B cell (primary cell): ENCODE results near the gene KRTAP10-2. TPM values are rescaled to one million over a fixed set of nuclear protein-coding genes. Genes with fewer than 3 reads are reported as not detected.

Experiments used
- ATAC-seq: fragments of 200-7000 bp; cut with Tn5 transposase; one replicate; pipeline ENCODE4 v1.10.0; 2021; ENCODE audit warnings: low read depth, mild to moderate bottlenecking, moderate number of reproducible peaks, moderate library complexity
- CTCF ChIA-PET: fragments of 350-600 bp; sonication (Branson Sonifier 250); formaldehyde crosslinking; loops from one replicate; lab custom pipeline; 2021; ENCODE audit warnings: antibody characterized with exemption, inconsistent platforms; lab: Charles Lee
- POLR2A ChIA-PET: fragments of 350-600 bp; sonication (Branson Sonifier 250); formaldehyde crosslinking; loops from one replicate; lab custom pipeline; 2021; ENCODE audit warnings: antibody characterized with exemption; lab: Charles Lee
- DNase-seq: peaks from one replicate; pipeline ENCODE4 v3.0.0; 2013
- H2AFZ ChIP-seq: 2 replicates; pipeline ENCODE4 v1.6.1; 2012; ENCODE audit warnings: mild to moderate bottlenecking, low read depth, low read length; ENCODE audit not compliant: insufficient read depth, poor library complexity, severe bottlenecking
- H3K27ac ChIP-seq, 2 donors: 1 replicate in 1 of 2; 2 replicates in 1 of 2; pipeline ENCODE4 v1.5.1; 2012 to 2013; ENCODE audit warnings: low read length in 2 of 2, mild to moderate bottlenecking in 2 of 2, moderate library complexity in 1 of 2
- H3K27me3 ChIP-seq, 4 experiments: fragments of 200-600 bp in 1 of 4; sonication (generic) in 1 of 4; replicated peaks in 1 of 4; 1 replicate in 2 of 4; 2 replicates in 2 of 4; pipeline versions ENCODE4 v1.6.1 to v1.7.0; 2013 to 2016; ENCODE audit warnings: low read length in 3 of 4, mild to moderate bottlenecking in 2 of 4, mixed read lengths in 1 of 4, moderate library complexity in 1 of 4; ENCODE audit not compliant: insufficient read depth in 4 of 4, control insufficient read depth in 3 of 4; ENCODE audit errors: control extremely low read depth in 1 of 4
- H3K36me3 ChIP-seq, 2 experiments: replicated peaks in 1 of 2; 1 replicate in 1 of 2; 2 replicates in 1 of 2; pipeline versions ENCODE4 v1.6.1 to v1.7.1; 2013; ENCODE audit warnings: low read length in 1 of 2; ENCODE audit not compliant: insufficient read depth in 2 of 2, control insufficient read depth in 1 of 2; ENCODE audit errors: control extremely low read depth in 1 of 2, extremely low read depth in 1 of 2
- H3K4me1 ChIP-seq, 2 donors: fragments of 200-600 bp in 1 of 2; sonication (generic) in 1 of 2; 1 replicate in 1 of 2; 2 replicates in 1 of 2; pipeline versions ENCODE4 v1.5.1 to v1.6.1; 2013 to 2017; ENCODE audit warnings: low read length in 2 of 2; ENCODE audit not compliant: control insufficient read depth in 2 of 2, insufficient read depth in 2 of 2
- H3K4me2 ChIP-seq: replicated peaks from 2 replicates; pipeline ENCODE3; 2012; ENCODE audit warnings: mild to moderate bottlenecking, low read depth, low read length; ENCODE audit not compliant: poor library complexity, severe bottlenecking
- H3K4me3 ChIP-seq, 5 experiments: fragments of 200-600 bp in 1 of 5; sonication (generic) in 1 of 5; 1 replicate in 3 of 5; 2 replicates in 2 of 5; pipeline versions ENCODE4 v1.5.1 to v1.7.0; 2011 to 2016; ENCODE audit warnings: low read length in 4 of 5, mild to moderate bottlenecking in 4 of 5, low read depth in 2 of 5, control low read depth in 1 of 5, moderate library complexity in 1 of 5; ENCODE audit not compliant: insufficient read depth in 1 of 5; ENCODE audit errors: control extremely low read depth in 1 of 5, extremely low read depth in 1 of 5
- H3K79me2 ChIP-seq: fragments of 200-600 bp; sonication (generic); one replicate; pipeline ENCODE4 v1.6.0; 2016; ENCODE audit warnings: low read length; ENCODE audit not compliant: control insufficient read depth, insufficient read depth
- H3K9ac ChIP-seq: fragments of 200-600 bp; sonication (generic); 2 replicates; pipeline ENCODE4 v1.6.1; 2017; ENCODE audit warnings: mild to moderate bottlenecking, low read length, moderate library complexity
- H3K9me3 ChIP-seq, 3 donors: one replicate each; pipeline versions ENCODE4 v1.6.1 to v1.7.1; 2013; ENCODE audit warnings: low read length in 2 of 3; ENCODE audit not compliant: control insufficient read depth in 2 of 3, insufficient read depth in 1 of 3; ENCODE audit errors: control extremely low read depth in 1 of 3
- H4K20me1 ChIP-seq: 2 replicates; pipeline ENCODE4 v1.6.0; 2012; ENCODE audit warnings: mild to moderate bottlenecking, low read length; ENCODE audit not compliant: insufficient read depth, control insufficient read depth, poor library complexity, severe bottlenecking
- H3K27ac Mint-ChIP-seq: one replicate; pipeline ENCODE4 v1.8.0; 2021; ENCODE audit warnings: mixed read lengths
- H3K27me3 Mint-ChIP-seq: one replicate; pipeline ENCODE4 v1.8.0; 2021; ENCODE audit warnings: mixed read lengths
- H3K4me1 Mint-ChIP-seq: one replicate; pipeline ENCODE4 v1.8.0; 2021; ENCODE audit warnings: mixed read lengths
- H3K4me3 Mint-ChIP-seq: one replicate; pipeline ENCODE4 v1.8.0; 2021; ENCODE audit warnings: mixed read lengths
- H3K9me3 Mint-ChIP-seq: one replicate; pipeline ENCODE4 v1.8.0; 2022; ENCODE audit warnings: mixed read lengths; ENCODE audit not compliant: insufficient read depth
- EZH2 ChIP-seq: IDR thresholded peaks from 2 replicates; pipeline ENCODE4 v1.6.1; 2012; ENCODE audit warnings: borderline replicate concordance, low read depth, mild to moderate bottlenecking, moderate library complexity, low read length; ENCODE audit not compliant: insufficient read depth, poor library complexity, severe bottlenecking
- WGBS: methylation state at CpG from one replicate; pipeline ENCODE4 v1.1.5; 2013; ENCODE audit warnings: missing lambda C conversion rate; ENCODE audit not compliant: insufficient coverage; 5-methylcytosine and 5-hydroxymethylcytosine counted together
- intact Hi-C: fragments of 100-400 bp; cut with micrococcal nuclease; formaldehyde crosslinking; loops from one replicate; pipeline ENCODE4 v1.10.0; 2022
- polyA plus RNA-seq: library from polyadenylated mRNA; depleted of rRNA; stranded (reverse); fragments of >200 nt; gene quantifications from 2 replicates; pipeline ENCODE4 v1.2.3, GENCODE V29; 2012
- total RNA-seq, 2 donors: library from RNA; stranded (reverse); fragments of 120-200 nt in 1 of 2; gene quantifications; 1 replicate in 1 of 2; 2 replicates in 1 of 2; pipeline versions ENCODE4 v1.2.3 to v1.2.4, GENCODE V29; 2013 to 2022
- TF ChIP-seq, protein P1 (sequence below): fragments of 200-600 bp; IDR thresholded peaks from one replicate; pipeline ENCODE4 v1.8.0; 2022; ENCODE audit warnings: antibody characterized with exemption, mild to moderate bottlenecking

KRTAP10-2 gene
- total and polyA plus RNA-seq, 2 donors (not counting 1 experiment from before 2014, with no cell fraction given) = not detected

DNA sequence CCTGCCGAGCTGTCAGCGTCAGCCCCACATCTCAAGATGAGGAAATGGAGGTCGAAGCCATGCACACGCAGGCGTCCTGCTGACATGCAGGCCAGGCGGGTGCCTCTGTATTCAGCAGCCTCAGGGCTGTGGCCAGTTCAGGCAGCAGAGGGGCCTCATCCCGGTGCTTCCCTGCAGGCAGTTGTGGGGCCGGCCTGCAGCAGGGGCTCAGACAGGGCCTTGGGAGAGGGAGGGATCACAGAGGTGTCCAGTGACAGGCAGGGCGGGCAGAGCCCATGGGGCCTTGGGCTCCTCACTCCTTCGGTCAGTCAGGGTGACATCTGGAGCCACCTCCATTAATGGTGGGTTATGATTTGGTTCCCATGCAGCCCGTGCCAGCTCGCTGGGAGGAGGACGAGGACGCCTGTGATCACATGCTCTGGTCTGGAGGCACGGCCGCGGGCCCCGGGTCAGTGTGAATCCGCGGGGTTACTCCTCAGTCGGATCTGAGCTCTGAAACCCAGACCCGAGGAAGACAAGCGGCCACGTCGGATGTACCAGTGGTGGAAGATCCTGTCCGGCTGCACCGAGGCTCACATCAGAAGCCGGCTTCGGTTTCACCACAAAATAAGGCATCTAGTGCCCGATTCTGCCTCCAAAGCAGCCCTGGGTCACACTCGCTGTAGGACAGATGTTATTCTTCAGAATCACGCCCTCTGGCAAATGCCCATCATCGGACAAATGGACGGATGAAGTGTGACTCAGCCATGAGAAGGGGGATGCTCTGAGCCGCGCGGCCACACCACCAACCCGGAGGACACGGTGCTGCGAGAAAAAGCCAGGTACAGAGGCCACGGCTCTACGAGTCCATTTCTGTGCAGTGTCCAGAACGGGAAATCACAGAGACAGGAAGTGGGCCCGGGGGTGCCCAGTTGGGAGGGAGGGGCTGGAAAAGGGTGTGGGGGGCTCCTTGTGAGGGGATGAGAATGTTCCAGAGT, 44.7 kb downstream of the KRTAP10-2 start:
- H3K27ac Mint-ChIP-seq = no peak overlapping the region
- H3K36me3 ChIP-seq = no peaks in the 10 kb centered on the region
- peaks cover 10% of the 10 kb centered on the region for H3K27me3 Mint-ChIP-seq
- H3K27me3 ChIP-seq = peaks cover 0 to 9% (median 4%) of the 10 kb centered on the region in 4 experiments
- ATAC-seq (no peak), DNase-seq (no peak)
- H3K9me3 Mint-ChIP-seq = no peaks in the 10 kb centered on the region
- H3K27ac ChIP-seq = no peak overlapping the region
- TF ChIP-seq, protein P1, sequence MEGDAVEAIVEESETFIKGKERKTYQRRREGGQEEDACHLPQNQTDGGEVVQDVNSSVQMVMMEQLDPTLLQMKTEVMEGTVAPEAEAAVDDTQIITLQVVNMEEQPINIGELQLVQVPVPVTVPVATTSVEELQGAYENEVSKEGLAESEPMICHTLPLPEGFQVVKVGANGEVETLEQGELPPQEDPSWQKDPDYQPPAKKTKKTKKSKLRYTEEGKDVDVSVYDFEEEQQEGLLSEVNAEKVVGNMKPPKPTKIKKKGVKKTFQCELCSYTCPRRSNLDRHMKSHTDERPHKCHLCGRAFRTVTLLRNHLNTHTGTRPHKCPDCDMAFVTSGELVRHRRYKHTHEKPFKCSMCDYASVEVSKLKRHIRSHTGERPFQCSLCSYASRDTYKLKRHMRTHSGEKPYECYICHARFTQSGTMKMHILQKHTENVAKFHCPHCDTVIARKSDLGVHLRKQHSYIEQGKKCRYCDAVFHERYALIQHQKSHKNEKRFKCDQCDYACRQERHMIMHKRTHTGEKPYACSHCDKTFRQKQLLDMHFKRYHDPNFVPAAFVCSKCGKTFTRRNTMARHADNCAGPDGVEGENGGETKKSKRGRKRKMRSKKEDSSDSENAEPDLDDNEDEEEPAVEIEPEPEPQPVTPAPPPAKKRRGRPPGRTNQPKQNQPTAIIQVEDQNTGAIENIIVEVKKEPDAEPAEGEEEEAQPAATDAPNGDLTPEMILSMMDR = no peak
- TF ChIP-seq EZH2 = no peak
- no peak overlapping the region for H3K4me3 ChIP-seq
- peaks cover 0 to 3% (median 0%) of the 10 kb centered on the region in 3 donors for H3K9me3 ChIP-seq
- H4K20me1 ChIP-seq = no peaks in the 10 kb centered on the region
- H3K79me2 ChIP-seq = no peaks in the 10 kb centered on the region
- POLR2A ChIA-PET = no interaction called here
- peaks cover 14 to 23% of the 10 kb centered on the region in 2 donors for H3K4me1 ChIP-seq
- no peak overlapping the region for H3K9ac ChIP-seq
- CTCF ChIA-PET = interaction anchor here (1.2 kb wide), 1 partner anchor 287 kb away, joined by 4 read pairs; no protein-coding TSS in a partner anchor
- peaks cover 11% of the 10 kb centered on the region for H3K4me1 Mint-ChIP-seq
- WGBS = 91% methylated on average over 44 of the region's 44 CpGs
- no peak overlapping the region for H2AFZ ChIP-seq
- no peak overlapping the region for H3K4me3 Mint-ChIP-seq
- intact Hi-C loops = no loop called here
- H3K4me2 ChIP-seq = no peak overlapping the region
